ENCODE measurements around the gene SLC24A3.
"Not testable (repeated sequence)": the region's sequence is repeated elsewhere in the genome, so short reads cannot be mapped to it uniquely, and the experiment has no call there.

Gene SLC24A3

GRCh38 chr20:19661717-19662636 lies 449.5 kb downstream of the SLC24A3 start:
- H3K4me1 ChIP-seq (ENCODE audit: control insufficient read depth, insufficient read depth, low read length) = no peaks in the 10 kb centered on the region
- H3K4me2 ChIP-seq (ENCODE audit: low read length) = peak overlapping the region; percentile 2
- H3K4me3 ChIP-seq (ENCODE audit: low read length) = no peak overlapping the region
- H3K36me3 ChIP-seq (ENCODE audit: insufficient read depth, low read length) = no peaks in the 10 kb centered on the region
- no peaks in the 10 kb centered on the region for H3K9me3 ChIP-seq (replicated peaks; ENCODE audit: low read length)
- peaks cover 52% of the 10 kb centered on the region for H3K27me3 ChIP-seq (ENCODE audit: control insufficient read depth, insufficient read depth, low read length)
- no peak overlapping the region for H3K9ac ChIP-seq (ENCODE audit: low read depth, low read length)

GRCh38 chr20:19662637-19662995 lies 450.2 kb downstream of the SLC24A3 start:
- H3K4me2 ChIP-seq (ENCODE audit: low read length) = no peak overlapping the region
- H3K36me3 ChIP-seq (ENCODE audit: insufficient read depth, low read length) = no peaks in the 10 kb centered on the region
- no peak overlapping the region for H3K4me3 ChIP-seq (ENCODE audit: low read length)
- H3K9ac ChIP-seq (ENCODE audit: low read depth, low read length) = no peak overlapping the region
- no peaks in the 10 kb centered on the region for H3K4me1 ChIP-seq (ENCODE audit: control insufficient read depth, insufficient read depth, low read length)
- no peaks in the 10 kb centered on the region for H3K9me3 ChIP-seq (replicated peaks; ENCODE audit: low read length)
- H3K27me3 ChIP-seq (ENCODE audit: control insufficient read depth, insufficient read depth, low read length) = peaks cover 46% of the 10 kb centered on the region

GRCh38 chr20:19668418-19668817 lies 456.0 kb downstream of the SLC24A3 start:
- no peaks in the 10 kb centered on the region for H3K9me3 ChIP-seq (replicated peaks; ENCODE audit: low read length)
- peaks cover 41% of the 10 kb centered on the region for H3K27me3 ChIP-seq (ENCODE audit: control insufficient read depth, insufficient read depth, low read length)
- no peaks in the 10 kb centered on the region for H3K36me3 ChIP-seq (ENCODE audit: insufficient read depth, low read length)
- no peak overlapping the region for H3K4me2 ChIP-seq (ENCODE audit: low read length)
- H3K9ac ChIP-seq (ENCODE audit: low read depth, low read length) = no peak overlapping the region
- H3K4me3 ChIP-seq (ENCODE audit: low read length) = no peak overlapping the region
- no peaks in the 10 kb centered on the region for H3K4me1 ChIP-seq (ENCODE audit: control insufficient read depth, insufficient read depth, low read length)

- Histone ChIP-seq H3K4me3 (ENCODE audit: low read length) (no peak overlapping the region), H3K4me2 (ENCODE audit: low read length) (no peak overlapping the region), H3K9me3 (replicated peaks; ENCODE audit: low read length) (no peaks in the 10 kb centered on the region), H3K36me3 (ENCODE audit: insufficient read depth, low read length) (no peaks in the 10 kb centered on the region), H3K4me1 (ENCODE audit: control insufficient read depth, insufficient read depth, low read length) (no peaks in the 10 kb centered on the region), H3K27me3 (ENCODE audit: control insufficient read depth, insufficient read depth, low read length) (peaks cover 27% of the 10 kb centered on the region), H3K9ac (ENCODE audit: low read depth, low read length) (no peak overlapping the region)
Measured at GRCh38 chr20:19670829-19671228, 458.4 kb downstream of the SLC24A3 start.

- Histone ChIP-seq H3K9me3 (replicated peaks; ENCODE audit: low read length) (no peaks in the 10 kb centered on the region), H3K4me3 (ENCODE audit: low read length) (no peak overlapping the region), H3K36me3 (ENCODE audit: insufficient read depth, low read length) (no peaks in the 10 kb centered on the region), H3K27me3 (ENCODE audit: control insufficient read depth, insufficient read depth, low read length) (peaks cover 25% of the 10 kb centered on the region), H3K4me2 (ENCODE audit: low read length) (no peak overlapping the region), H3K9ac (ENCODE audit: low read depth, low read length) (no peak overlapping the region), H3K4me1 (ENCODE audit: control insufficient read depth, insufficient read depth, low read length) (no peaks in the 10 kb centered on the region)
Measured at GRCh38 chr20:19671374-19671773, 458.9 kb downstream of the SLC24A3 start.

GRCh38 chr20:19672498-19672897 lies 460.1 kb downstream of the SLC24A3 start:
- no peak overlapping the region for H3K9ac ChIP-seq (ENCODE audit: low read depth, low read length)
- H3K4me1 ChIP-seq (ENCODE audit: control insufficient read depth, insufficient read depth, low read length) = no peaks in the 10 kb centered on the region
- no peaks in the 10 kb centered on the region for H3K9me3 ChIP-seq (replicated peaks; ENCODE audit: low read length)
- H3K27me3 ChIP-seq (ENCODE audit: control insufficient read depth, insufficient read depth, low read length) = peaks cover 29% of the 10 kb centered on the region
- no peak overlapping the region for H3K4me2 ChIP-seq (ENCODE audit: low read length)
- H3K4me3 ChIP-seq (ENCODE audit: low read length) = no peak overlapping the region
- no peaks in the 10 kb centered on the region for H3K36me3 ChIP-seq (ENCODE audit: insufficient read depth, low read length)

GRCh38 chr20:19673575-19673974 lies 461.1 kb downstream of the SLC24A3 start:
- Histone ChIP-seq H3K9ac (ENCODE audit: low read depth, low read length) (no peak overlapping the region), H3K4me2 (ENCODE audit: low read length) (no peak overlapping the region), H3K27me3 (ENCODE audit: control insufficient read depth, insufficient read depth, low read length) (peaks cover 29% of the 10 kb centered on the region), H3K4me3 (ENCODE audit: low read length) (no peak overlapping the region), H3K36me3 (ENCODE audit: insufficient read depth, low read length) (no peaks in the 10 kb centered on the region), H3K9me3 (replicated peaks; ENCODE audit: low read length) (no peaks in the 10 kb centered on the region), H3K4me1 (ENCODE audit: control insufficient read depth, insufficient read depth, low read length) (no peaks in the 10 kb centered on the region)

- Histone ChIP-seq H3K27me3 (ENCODE audit: control insufficient read depth, insufficient read depth, low read length) (peaks cover 22% of the 10 kb centered on the region), H3K9ac (ENCODE audit: low read depth, low read length) (no peak overlapping the region), H3K4me3 (ENCODE audit: low read length) (no peak overlapping the region), H3K36me3 (ENCODE audit: insufficient read depth, low read length) (no peaks in the 10 kb centered on the region), H3K4me1 (ENCODE audit: control insufficient read depth, insufficient read depth, low read length) (no peaks in the 10 kb centered on the region), H3K9me3 (replicated peaks; ENCODE audit: low read length) (no peaks in the 10 kb centered on the region), H3K4me2 (ENCODE audit: low read length) (no peak overlapping the region)
Measured at GRCh38 chr20:19676202-19676601, 463.8 kb downstream of the SLC24A3 start.

- Histone ChIP-seq H3K4me2 (ENCODE audit: low read length) (no peak overlapping the region), H3K36me3 (ENCODE audit: insufficient read depth, low read length) (no peaks in the 10 kb centered on the region)
Measured at GRCh38 chr20:19677336-19677735, 464.9 kb downstream of the SLC24A3 start.

GRCh38 chr20:19678591-19678990 lies 466.1 kb downstream of the SLC24A3 start:
- not testable (repeated sequence) for H3K9ac ChIP-seq (ENCODE audit: low read depth, low read length); H3K4me3 ChIP-seq (ENCODE audit: low read length); H3K4me1 ChIP-seq (ENCODE audit: control insufficient read depth, insufficient read depth, low read length); H3K36me3 ChIP-seq (ENCODE audit: insufficient read depth, low read length); H3K9me3 ChIP-seq (replicated peaks; ENCODE audit: low read length); H3K4me2 ChIP-seq (ENCODE audit: low read length)
- peaks cover 23% of the 10 kb centered on the region for H3K27me3 ChIP-seq (ENCODE audit: control insufficient read depth, insufficient read depth, low read length)

More at GRCh38 chr20:19677336-19677735, 464.9 kb downstream of the SLC24A3 start:
- H3K9ac ChIP-seq (ENCODE audit: low read depth, low read length) = no peak overlapping the region
- no peaks in the 10 kb centered on the region for H3K4me1 ChIP-seq (ENCODE audit: control insufficient read depth, insufficient read depth, low read length)
- no peaks in the 10 kb centered on the region for H3K9me3 ChIP-seq (replicated peaks; ENCODE audit: low read length)
- H3K27me3 ChIP-seq (ENCODE audit: control insufficient read depth, insufficient read depth, low read length) = peaks cover 25% of the 10 kb centered on the region
- H3K4me3 ChIP-seq (ENCODE audit: low read length) = no peak overlapping the region

- Histone ChIP-seq H3K4me1 (ENCODE audit: control insufficient read depth, insufficient read depth, low read length) (no peaks in the 10 kb centered on the region), H3K9me3 (replicated peaks; ENCODE audit: low read length) (no peaks in the 10 kb centered on the region), H3K27me3 (ENCODE audit: control insufficient read depth, insufficient read depth, low read length) (peaks cover 24% of the 10 kb centered on the region), H3K4me2 (ENCODE audit: low read length) (no peak overlapping the region), H3K9ac (ENCODE audit: low read depth, low read length) (no peak overlapping the region), H3K4me3 (ENCODE audit: low read length) (no peak overlapping the region), H3K36me3 (ENCODE audit: insufficient read depth, low read length) (no peaks in the 10 kb centered on the region)
Measured at GRCh38 chr20:19679900-19680495, 467.6 kb downstream of the SLC24A3 start.

GRCh38 chr20:19682249-19682648 lies 469.8 kb downstream of the SLC24A3 start:
- H3K9ac ChIP-seq (ENCODE audit: low read depth, low read length) = no peak overlapping the region
- no peaks in the 10 kb centered on the region for H3K4me1 ChIP-seq (ENCODE audit: control insufficient read depth, insufficient read depth, low read length)
- H3K27me3 ChIP-seq (ENCODE audit: control insufficient read depth, insufficient read depth, low read length) = peaks cover 24% of the 10 kb centered on the region
- no peaks in the 10 kb centered on the region for H3K9me3 ChIP-seq (replicated peaks; ENCODE audit: low read length)
- no peaks in the 10 kb centered on the region for H3K36me3 ChIP-seq (ENCODE audit: insufficient read depth, low read length)
- H3K4me2 ChIP-seq (ENCODE audit: low read length) = no peak overlapping the region
- H3K4me3 ChIP-seq (ENCODE audit: low read length) = no peak overlapping the region
